ENCODE data around the gene TTLL5.

TTLL5 gene

GRCh38 chr14:75702616-75703261 is 41.7 kb downstream of the TTLL5 start:
- no peak for DNase-seq (ENCODE audit: low read depth)

GRCh38 chr14:75703467-75703866 is 42.4 kb downstream of the TTLL5 start:
- DNase-seq (ENCODE audit: low read depth), result no peak

GRCh38 chr14:75705014-75705413 is 44.0 kb downstream of the TTLL5 start:
- DNase-seq (ENCODE audit: low read depth), result no peak

GRCh38 chr14:75709207-75709812 is 48.3 kb downstream of the TTLL5 start:
- DNase-seq (ENCODE audit: low read depth), result peak; percentile 83

GRCh38 chr14:75711105-75711795 is 50.2 kb downstream of the TTLL5 start:
- peak; percentile 43 for DNase-seq (ENCODE audit: low read depth)

- DNase-seq (ENCODE audit: low read depth), result peak; percentile 67
Observed at GRCh38 chr14:75711796-75712211, 50.8 kb downstream of the TTLL5 start.

- no peak for DNase-seq (ENCODE audit: low read depth)
Observed at GRCh38 chr14:75714991-75715390, 53.9 kb downstream of the TTLL5 start.

- peak; percentile 31 for DNase-seq (ENCODE audit: low read depth)
Observed at GRCh38 chr14:75715926-75716780, 55.1 kb downstream of the TTLL5 start.

GRCh38 chr14:75717729-75718128 is 56.7 kb downstream of the TTLL5 start:
- no peak for DNase-seq (ENCODE audit: low read depth)

GRCh38 chr14:75718199-75718598 is 57.2 kb downstream of the TTLL5 start:
- DNase-seq (ENCODE audit: low read depth), result no peak

GRCh38 chr14:75720116-75720515 is 59.1 kb downstream of the TTLL5 start:
- no peak for DNase-seq (ENCODE audit: low read depth)

- DNase-seq (ENCODE audit: low read depth), result peak; percentile 83
Observed at GRCh38 chr14:75720842-75721498, 59.9 kb downstream of the TTLL5 start.

GRCh38 chr14:75723716-75724115 is 62.7 kb downstream of the TTLL5 start:
- DNase-seq (ENCODE audit: low read depth), result no peak

- DNase-seq (ENCODE audit: low read depth), result no peak
Observed at GRCh38 chr14:75724414-75725204, 63.6 kb downstream of the TTLL5 start.

GRCh38 chr14:75725481-75725880 is 64.4 kb downstream of the TTLL5 start:
- DNase-seq (ENCODE audit: low read depth), result no peak

GRCh38 chr14:75726321-75726720 is 65.3 kb downstream of the TTLL5 start:
- no peak for DNase-seq (ENCODE audit: low read depth)

- no peak for DNase-seq (ENCODE audit: low read depth)
Observed at GRCh38 chr14:75727124-75727523, 66.1 kb downstream of the TTLL5 start.

GRCh38 chr14:75732888-75733287 is 71.8 kb downstream of the TTLL5 start:
- DNase-seq (ENCODE audit: low read depth), result no peak

GRCh38 chr14:75734854-75735253 is 73.8 kb downstream of the TTLL5 start:
- DNase-seq (ENCODE audit: low read depth), result no peak

GRCh38 chr14:75736845-75737485 is 75.9 kb downstream of the TTLL5 start:
- no peak for DNase-seq (ENCODE audit: low read depth)

GRCh38 chr14:75738192-75738591 is 77.1 kb downstream of the TTLL5 start:
- peak; percentile 45 for DNase-seq (ENCODE audit: low read depth)

Data from fibroblast of the conjunctiva (primary cell).